ENCODE data around the gene WDPCP.

GRCh38 chr2:63587814-63588384 is 378 bp downstream of the WDPCP start:
- TF ChIP-seq CTCF (IDR thresholded peaks at IDR 0.05; ENCODE audit: poor library complexity, severe bottlenecking) = no peak
- peak; percentile 44 for TF ChIP-seq RAD21 (conservative IDR thresholded peaks at IDR 0.05)
- no peak for TF ChIP-seq TAF1 (IDR thresholded peaks at IDR 0.05; ENCODE audit: low read depth)

All from neural cell (in vitro differentiated cells).